CD4-positive, alpha-beta memory T cell (primary cell): ENCODE data around the gene SLC35B4. TPM values are rescaled to one million over a fixed set of nuclear protein-coding genes. Genes with fewer than 3 reads are reported as not detected.
A peak's percentile ranks its signal among the peaks of the same experiment; 100 is the strongest.

ENCODE experiments used
- CTCF ChIA-PET: fragments of 350-600 bp; sonication (Branson Sonifier 250); formaldehyde crosslinking; loops from one replicate; lab custom pipeline; 2021; ENCODE audit warnings: inconsistent platforms; ENCODE audit not compliant: partially characterized antibody; lab: Charles Lee
- POLR2A ChIA-PET: fragments of 350-600 bp; sonication (Branson Sonifier 250); formaldehyde crosslinking; loops from one replicate; lab custom pipeline; 2021; ENCODE audit not compliant: partially characterized antibody; lab: Charles Lee
- DNase-seq, 5 donors: peaks; one replicate each; pipeline versions ENCODE4 v3.0.0 to v3.0.0-alpha.2; 2020 to 2022; ENCODE audit warnings: mixed read lengths in 1 of 5
- H3K27ac ChIP-seq: one replicate; pipeline ENCODE4 v1.7.0; 2013; ENCODE audit warnings: low read depth, low read length
- H3K27me3 ChIP-seq: 2 replicates; pipeline ENCODE4 v1.7.0; 2013; ENCODE audit warnings: mild to moderate bottlenecking, low read length, moderate library complexity; ENCODE audit not compliant: insufficient read depth
- H3K36me3 ChIP-seq: 2 replicates; pipeline ENCODE4 v1.7.0; 2013; ENCODE audit warnings: mild to moderate bottlenecking, low read length, moderate library complexity; ENCODE audit not compliant: insufficient read depth
- H3K4me1 ChIP-seq: 2 replicates; pipeline ENCODE4 v1.7.0; 2013; ENCODE audit warnings: mild to moderate bottlenecking, low read length, moderate library complexity; ENCODE audit not compliant: insufficient read depth
- H3K4me3 ChIP-seq, 2 donors: one replicate each; pipeline ENCODE4 v1.7.0; 2013; ENCODE audit warnings: low read length in 2 of 2, mild to moderate bottlenecking in 1 of 2
- H3K9me3 ChIP-seq, 2 donors: one replicate each; pipeline ENCODE4 v1.7.0; 2013; ENCODE audit warnings: low read length in 2 of 2, control low read depth in 1 of 2; ENCODE audit not compliant: control insufficient read depth in 1 of 2
- H3K27ac Mint-ChIP-seq, 7 donors: one replicate each; pipeline ENCODE4 v1.8.0; 2020 to 2021; ENCODE audit warnings: mixed read lengths in 7 of 7, mild to moderate bottlenecking in 6 of 7, inconsistent platforms in 3 of 7, moderate library complexity in 3 of 7
- H3K27me3 Mint-ChIP-seq, 2 donors: one replicate each; pipeline ENCODE4 v1.8.0; 2020 to 2021; ENCODE audit warnings: mixed read lengths in 2 of 2
- H3K36me3 Mint-ChIP-seq, 2 donors: one replicate each; pipeline ENCODE4 v1.8.0; 2020 to 2021; ENCODE audit warnings: mixed read lengths in 2 of 2, inconsistent platforms in 1 of 2, mild to moderate bottlenecking in 1 of 2
- H3K4me1 Mint-ChIP-seq, 4 donors: one replicate each; pipeline ENCODE4 v1.8.0; 2020 to 2021; ENCODE audit warnings: mixed read lengths in 4 of 4, mild to moderate bottlenecking in 1 of 4
- H3K4me3 Mint-ChIP-seq, 8 donors: one replicate each; pipeline ENCODE4 v1.8.0; 2020 to 2021; ENCODE audit warnings: mixed read lengths in 8 of 8, mild to moderate bottlenecking in 7 of 8, moderate library complexity in 6 of 8, inconsistent platforms in 3 of 8
- H3K9me3 Mint-ChIP-seq, 8 donors: one replicate each; pipeline ENCODE4 v1.8.0; 2020 to 2021; ENCODE audit warnings: mixed read lengths in 8 of 8, mild to moderate bottlenecking in 5 of 8, inconsistent platforms in 3 of 8, moderate library complexity in 1 of 8
- intact Hi-C: fragments of 100-400 bp; cut with micrococcal nuclease; formaldehyde crosslinking; loops from one replicate; pipeline ENCODE4 v1.15.1; 2023
- polyA plus RNA-seq, 2 donors: library from polyadenylated mRNA; unstranded; fragments of 300-500 nt; fragmentation: Illumina TruSeq; gene quantifications; one replicate each; pipeline ENCODE4 v1.2.3, GENCODE V29; 2021
- total RNA-seq, 2 experiments: library from RNA; stranded (reverse); gene quantifications; one replicate each; pipeline ENCODE4 v1.2.3, GENCODE V29; 2021

The SLC35B4 gene
- total RNA-seq (10 to 100 TPM; 10.5 to 10.7 TPM), polyA plus RNA-seq (10 to 100 TPM; 17.3 to 18.0 TPM)

- H3K4me1 ChIP-seq = peaks cover 17% of the 10 kb centered on the region
- no peaks in the 10 kb centered on the region for H3K9me3 ChIP-seq
- no peaks in the 10 kb centered on the region for H3K36me3 ChIP-seq
- CTCF ChIA-PET = interaction anchor here (0.8 to 1.9 kb wide), 9 partner anchors 10 to 670 kb away, joined by 3 to 10 read pairs (median 4); partner anchors contain the start of genes AGBL3 and AKR1B1
- H3K27ac ChIP-seq = peak within 1 kb of the TSS; percentile 59
- no peaks in the 10 kb centered on the region for H3K27me3 ChIP-seq
- Mint-ChIP-seq H3K9me3 (peaks cover 0 to 4% (median 0%) of the 10 kb centered on the region in 8 donors), H3K27ac (peak within 1 kb of the TSS; percentile 83 to 97 (median 92)), H3K27me3 (peaks cover 2% of the 10 kb centered on the region in 2 donors), H3K36me3 (peaks cover 0 to 4% of the 10 kb centered on the region in 2 donors), H3K4me1 (peaks cover 12 to 24% (median 17%) of the 10 kb centered on the region in 4 donors), H3K4me3 (peak within 1 kb of the TSS; percentile 95 to 98 (median 96))
- H3K4me3 ChIP-seq = peak within 1 kb of the TSS; percentile 2 to 81
- POLR2A ChIA-PET = interaction anchor here (1.0 to 1.7 kb wide), 4 partner anchors 116 to 894 kb away, joined by 3 to 7 read pairs (median 5); partner anchors contain the start of genes LRGUK, TMEM140 and WDR91
- peak; percentile 90 to 96 (median 93) for DNase-seq
- intact Hi-C loops = loop anchor here (1.0 to 5.0 kb wide), 11 partner anchors 42 to 1661 kb away; partner anchors contain the start of genes AGBL3, AKR1B1, BPGM and CNOT4
Observed at GRCh38 chr7:134316539-134317344, at the start of gene SLC35B4. TSS of gene SLC35B4 (minus strand) at chr7:134316930. CDS start at chr7:134316751, 179 bp downstream.

- Mint-ChIP-seq H3K27ac (no peak overlapping the region), H3K27me3 (peaks cover 12 to 27% of the 10 kb centered on the region in 2 donors), H3K9me3 (peaks cover 0 to 2% (median 0%) of the 10 kb centered on the region in 8 donors)
Observed at GRCh38 chr7:134366481-134366880, 49.8 kb upstream of the SLC35B4 start.

GRCh38 chr7:134365341-134366054 lies 48.8 kb upstream of the SLC35B4 start:
- Mint-ChIP-seq H3K36me3 (no peaks in the 10 kb centered on the region), H3K4me3 (no peak overlapping the region), H3K27me3 (peaks cover 11 to 26% of the 10 kb centered on the region in 2 donors), H3K4me1 (no peaks in the 10 kb centered on the region), H3K27ac (no peak overlapping the region), H3K9me3 (peaks cover 0 to 2% (median 0%) of the 10 kb centered on the region in 8 donors)
- intact Hi-C loops = no loop called here
- Histone ChIP-seq H3K9me3 (no peaks in the 10 kb centered on the region), H3K27ac (no peak overlapping the region), H3K27me3 (no peaks in the 10 kb centered on the region), H3K4me1 (no peaks in the 10 kb centered on the region), H3K4me3 (no peak overlapping the region), H3K36me3 (no peaks in the 10 kb centered on the region)
- CTCF ChIA-PET = interaction anchor here (1.0 to 1.5 kb wide), 2 partner anchors 9 to 10 kb away, joined by 3 to 4 read pairs; no protein-coding TSS in a partner anchor
- DNase-seq = no peak
- POLR2A ChIA-PET = no interaction called here

More at GRCh38 chr7:134366481-134366880, 49.8 kb upstream of the SLC35B4 start:
- Histone ChIP-seq H3K4me3 (no peak overlapping the region), H3K27me3 (no peaks in the 10 kb centered on the region), H3K27ac (no peak overlapping the region), H3K36me3 (no peaks in the 10 kb centered on the region), H3K9me3 (no peaks in the 10 kb centered on the region), H3K4me1 (no peaks in the 10 kb centered on the region)
- Mint-ChIP-seq H3K4me1 (no peaks in the 10 kb centered on the region), H3K36me3 (no peaks in the 10 kb centered on the region), H3K4me3 (no peak overlapping the region)
- POLR2A ChIA-PET = no interaction called here
- DNase-seq = no peak
- intact Hi-C loops = no loop called here
- CTCF ChIA-PET = interaction anchor here (1.5 kb wide), 1 partner anchor 10 kb away, joined by 3 read pairs; no protein-coding TSS in a partner anchor

- Mint-ChIP-seq H3K4me3 (peak overlapping the region in 1 of 8 donors; percentile 22), H3K36me3 (no peaks in the 10 kb centered on the region), H3K27me3 (peaks cover 5 to 20% of the 10 kb centered on the region in 2 donors), H3K9me3 (peaks cover 0 to 2% (median 0%) of the 10 kb centered on the region in 8 donors), H3K4me1 (no peaks in the 10 kb centered on the region), H3K27ac (no peak overlapping the region)
- Histone ChIP-seq H3K4me1 (no peaks in the 10 kb centered on the region), H3K4me3 (no peak overlapping the region), H3K27me3 (no peaks in the 10 kb centered on the region), H3K9me3 (no peaks in the 10 kb centered on the region), H3K27ac (no peak overlapping the region), H3K36me3 (no peaks in the 10 kb centered on the region)
- ChIA-PET POLR2A (no interaction called here), CTCF (no interaction called here)
- intact Hi-C loops = no loop called here
- DNase-seq = no peak
Observed at GRCh38 chr7:134364619-134365037, 47.9 kb upstream of the SLC35B4 start.

GRCh38 chr7:134362587-134363483 lies 46.1 kb upstream of the SLC35B4 start:
- H3K27ac ChIP-seq = no peak overlapping the region
- DNase-seq = no peak
- peaks cover 0 to 2% (median 0%) of the 10 kb centered on the region in 8 donors for H3K9me3 Mint-ChIP-seq
- no peak overlapping the region for H3K4me3 ChIP-seq
- CTCF ChIA-PET = no interaction called here
- peaks cover 5 to 18% of the 10 kb centered on the region in 2 donors for H3K27me3 Mint-ChIP-seq
- no peaks in the 10 kb centered on the region for H3K36me3 Mint-ChIP-seq
- H3K4me1 Mint-ChIP-seq = peaks cover 0 to 2% (median 0%) of the 10 kb centered on the region in 4 donors
- no peaks in the 10 kb centered on the region for H3K4me1 ChIP-seq
- H3K27ac Mint-ChIP-seq = no peak overlapping the region
- H3K36me3 ChIP-seq = no peaks in the 10 kb centered on the region
- H3K9me3 ChIP-seq = no peaks in the 10 kb centered on the region
- no peaks in the 10 kb centered on the region for H3K27me3 ChIP-seq
- H3K4me3 Mint-ChIP-seq = no peak overlapping the region
- intact Hi-C loops = no loop called here
- POLR2A ChIA-PET = no interaction called here

- ChIA-PET CTCF (interaction anchor here (0.8 to 1.4 kb wide), 4 partner anchors 9 to 43 kb away, joined by 3 to 7 read pairs (median 4); partner anchors contain the start of gene SLC35B4), POLR2A (no interaction called here)
- no peak for DNase-seq
- H3K27ac ChIP-seq = no peak overlapping the region
- Mint-ChIP-seq H3K4me1 (peaks cover 0 to 2% (median 0%) of the 10 kb centered on the region in 4 donors), H3K27ac (no peak overlapping the region), H3K27me3 (peaks cover 5 to 11% of the 10 kb centered on the region in 2 donors), H3K4me3 (no peak overlapping the region), H3K36me3 (no peaks in the 10 kb centered on the region), H3K9me3 (peaks cover 0 to 2% (median 0%) of the 10 kb centered on the region in 8 donors)
- H3K9me3 ChIP-seq = no peaks in the 10 kb centered on the region
- H3K36me3 ChIP-seq = no peaks in the 10 kb centered on the region
- H3K4me1 ChIP-seq = no peaks in the 10 kb centered on the region
- no peaks in the 10 kb centered on the region for H3K27me3 ChIP-seq
- intact Hi-C loops = no loop called here
- no peak overlapping the region for H3K4me3 ChIP-seq
Observed at GRCh38 chr7:134359787-134360432, 43.2 kb upstream of the SLC35B4 start.
